Stomach smooth muscle (tissue), 2 donors: Measurements from ENCODE around the gene ZNF688.
"Not testable (repeated sequence)": the region's sequence is repeated elsewhere in the genome, so short reads cannot be mapped to it uniquely, and the experiment has no call there.

ENCODE experiments used
- H3K27ac ChIP-seq: one replicate; pipeline ENCODE4 v1.7.0; 2013; ENCODE audit warnings: mild to moderate bottlenecking, low read length, inconsistent platforms
- H3K27me3 ChIP-seq, 2 donors: one replicate each; pipeline ENCODE4 v1.7.0; 2013; ENCODE audit warnings: low read length in 2 of 2; ENCODE audit not compliant: insufficient read depth in 2 of 2, control insufficient read depth in 1 of 2
- H3K36me3 ChIP-seq, 2 donors: one replicate each; pipeline ENCODE4 v1.7.0; 2013; ENCODE audit warnings: low read length in 2 of 2; ENCODE audit not compliant: control insufficient read depth in 2 of 2, insufficient read depth in 2 of 2
- H3K4me1 ChIP-seq: one replicate; pipeline ENCODE4 v1.7.0; 2013; ENCODE audit warnings: low read length; ENCODE audit not compliant: control insufficient read depth, insufficient read depth
- H3K4me3 ChIP-seq, 2 donors: one replicate each; pipeline ENCODE4 v1.7.0; 2013; ENCODE audit warnings: low read length in 2 of 2
- H3K9ac ChIP-seq, 2 donors: one replicate each; pipeline ENCODE4 v1.7.0; 2013; ENCODE audit warnings: low read length in 2 of 2, mild to moderate bottlenecking in 1 of 2
- H3K9me3 ChIP-seq, 2 donors: one replicate each; pipeline ENCODE4 v1.7.0; 2013; ENCODE audit warnings: low read length in 2 of 2; ENCODE audit not compliant: control insufficient read depth in 2 of 2
- donor health status: healthy.
- donor health status: Pancreatic carcinoma.

ZNF688 gene

DNA sequence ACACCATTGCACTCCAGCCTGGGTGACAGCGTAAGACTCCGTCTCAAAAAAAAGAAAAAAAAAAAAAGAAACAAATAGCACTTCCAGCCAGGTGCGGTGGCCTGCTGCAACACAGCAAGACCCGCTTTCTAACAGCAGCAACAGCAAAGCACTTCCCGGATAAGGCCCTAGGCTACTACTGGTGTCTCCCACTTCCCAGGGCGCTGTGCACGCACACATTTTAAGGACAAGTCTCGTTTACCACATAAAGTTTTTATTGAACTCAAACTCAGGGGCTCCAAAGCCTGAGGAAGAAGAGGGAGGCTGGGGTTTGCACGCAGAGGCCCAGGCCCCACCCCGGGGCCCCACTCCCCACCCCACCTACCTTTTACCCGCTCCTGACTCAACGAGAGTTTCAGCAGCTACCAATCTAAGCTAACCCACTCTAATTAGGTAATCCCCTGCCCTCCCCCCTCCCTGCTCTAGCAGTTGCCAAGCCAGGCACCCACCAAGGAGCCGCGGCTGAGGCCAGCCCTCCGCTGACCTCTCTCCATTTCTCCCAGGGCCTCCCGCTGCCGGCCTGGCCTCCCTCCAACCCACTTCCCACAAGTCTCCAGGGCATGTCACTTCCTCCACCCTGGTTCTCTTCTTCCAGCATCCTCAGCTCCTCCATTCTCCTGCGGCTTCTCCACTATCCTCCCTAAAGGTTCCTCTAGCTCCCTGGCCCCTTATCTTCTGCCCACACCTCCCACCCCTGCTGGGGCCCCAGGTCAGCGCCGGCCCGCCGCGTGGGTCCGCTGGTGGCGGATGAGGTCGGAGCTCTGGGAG, 47.5 kb downstream of the ZNF688 start:
- H3K9ac ChIP-seq, result no peak overlapping the region
- H3K4me1 ChIP-seq, result peaks cover 21% of the 10 kb centered on the region
- H3K9me3 ChIP-seq, result no peaks in the 10 kb centered on the region
- no peak overlapping the region for H3K4me3 ChIP-seq
- no peaks in the 10 kb centered on the region for H3K27me3 ChIP-seq
- H3K36me3 ChIP-seq, result no peaks in the 10 kb centered on the region
- H3K27ac ChIP-seq, result no peak overlapping the region

DNA sequence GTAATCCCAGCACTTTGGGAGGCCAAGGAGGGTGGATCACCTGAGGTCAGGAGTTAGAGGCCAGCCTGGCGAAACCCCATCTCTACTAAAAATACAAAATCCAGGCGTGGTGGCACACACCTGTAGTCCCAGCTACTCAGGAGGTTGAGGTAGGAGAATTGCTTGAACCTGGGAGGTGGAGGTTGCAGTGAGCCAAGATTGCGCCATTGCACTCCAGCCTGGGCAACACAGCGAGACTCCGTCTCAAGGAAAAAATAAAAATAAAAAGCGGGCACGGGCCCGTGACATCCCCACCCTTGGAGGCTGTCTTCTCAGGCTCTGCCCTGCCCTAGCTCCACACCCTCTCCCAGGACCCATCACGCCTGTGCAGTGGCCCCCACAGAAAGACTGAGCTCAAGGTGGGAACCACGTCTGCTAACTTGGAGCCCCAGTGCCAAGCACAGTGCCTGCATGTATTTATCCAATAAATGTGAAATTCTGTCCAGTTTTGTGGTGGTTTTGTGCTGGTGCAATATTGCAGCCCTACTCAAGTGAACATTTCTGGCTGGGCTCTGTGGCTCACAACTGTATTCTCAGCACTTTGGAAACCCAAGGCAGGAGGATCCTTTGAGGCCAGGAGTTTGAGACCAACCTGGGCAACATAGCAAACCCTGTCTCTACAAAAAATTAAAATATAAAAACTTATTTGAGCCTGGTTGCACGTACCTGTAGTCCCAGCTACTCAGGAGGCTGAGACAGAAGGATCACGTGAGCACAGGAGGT, 48.6 kb downstream of the ZNF688 start:
- peaks cover 13% of the 10 kb centered on the region for H3K4me1 ChIP-seq
- not testable (repeated sequence) for H3K9me3 ChIP-seq, H3K36me3 ChIP-seq, H3K27me3 ChIP-seq, H3K9ac ChIP-seq, H3K4me3 ChIP-seq, H3K27ac ChIP-seq

DNA sequence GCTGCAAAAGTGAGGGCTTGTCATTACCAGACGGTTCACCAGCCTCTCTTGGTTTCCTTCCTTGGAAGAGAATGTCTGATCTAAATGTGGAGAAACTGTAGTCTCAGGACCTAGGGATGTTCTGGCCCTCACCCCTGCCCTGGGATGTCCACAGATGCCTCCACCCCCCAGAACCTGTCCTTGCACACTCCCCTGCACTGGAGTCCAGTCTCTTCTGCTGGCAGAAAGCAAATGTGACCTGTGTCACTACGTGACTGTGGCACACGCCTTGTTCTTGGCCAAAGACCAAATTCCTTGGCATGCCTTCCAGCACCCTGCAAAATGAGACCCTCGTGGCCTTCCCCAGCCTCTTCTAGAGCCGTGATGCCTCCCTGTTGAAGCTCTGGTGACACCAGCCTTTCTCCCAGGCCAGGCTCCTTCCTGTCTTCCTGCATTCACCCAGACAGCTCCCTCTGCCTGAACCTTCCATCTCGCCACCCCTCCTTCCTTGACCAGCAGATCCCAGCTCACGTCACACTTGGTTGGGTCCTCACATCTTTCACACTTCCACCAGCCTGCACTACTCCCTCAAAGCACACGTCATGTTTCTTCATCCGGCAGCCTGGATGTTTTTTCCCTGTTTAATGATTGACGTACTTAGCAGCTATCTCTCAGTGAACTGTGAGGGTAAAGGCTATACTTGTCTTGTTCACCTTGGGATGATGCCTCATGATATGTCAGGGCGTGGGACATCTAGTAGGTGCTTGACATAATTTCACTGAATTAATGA, 49.5 kb downstream of the ZNF688 start:
- Histone ChIP-seq H3K4me1 (peaks cover 8% of the 10 kb centered on the region), H3K9ac (no peak overlapping the region), H3K27ac (no peak overlapping the region)

GRCh38 chr16:30521476-30521872, 50.0 kb downstream of the ZNF688 start:
- H3K27me3 ChIP-seq, result no peaks in the 10 kb centered on the region
- no peaks in the 10 kb centered on the region for H3K9me3 ChIP-seq
- H3K36me3 ChIP-seq, result no peaks in the 10 kb centered on the region
- H3K4me1 ChIP-seq, result peaks cover 8% of the 10 kb centered on the region
- no peak overlapping the region for H3K9ac ChIP-seq
- H3K4me3 ChIP-seq, result no peak overlapping the region
- H3K27ac ChIP-seq, result no peak overlapping the region

More for the DNA sequence above, 49.5 kb downstream of the ZNF688 start:
- no peak overlapping the region for H3K4me3 ChIP-seq
- H3K27me3 ChIP-seq, result no peaks in the 10 kb centered on the region
- no peaks in the 10 kb centered on the region for H3K36me3 ChIP-seq
- no peaks in the 10 kb centered on the region for H3K9me3 ChIP-seq
